K562 (cell line): ENCODE data around the gene XPR1. TPM values are rescaled to one million over a fixed set of nuclear protein-coding genes. Genes with fewer than 3 reads are reported as not detected.

Experiments
- ATAC-seq: fragments of 200-7000 bp; cut with Tn5 transposase; 3 replicates; pipeline ENCODE4 v1.9.1; 2020; ENCODE audit warnings: moderate library complexity
- BruUV-seq: library from RNA; stranded (reverse); fragments of 400-500 nt; replicated peaks from 2 replicates; lab custom pipeline; 2021; lab: Mats Ljungman, UMichigan
- CTCF ChIA-PET: fragments of 300-600 bp; formaldehyde crosslinking; extraction: SDS; loops from one replicate; lab custom pipeline; 2021; ENCODE audit warnings: low intra/inter-chr PET ratio; lab: Yijun Ruan, JAX
- POLR2A ChIA-PET: fragments of 300-600, 350-650 bp; sonication (Branson Sonifier 250); formaldehyde crosslinking; extraction: SDS; loops from one replicate; lab custom pipeline; 2021; ENCODE audit warnings: antibody characterized with exemption, inconsistent platforms; lab: Yijun Ruan, JAX
- DNase-seq, 4 experiments: peaks; one replicate each; pipeline versions ENCODE4 v3.0.0 to v3.0.0-alpha.2; 2011 to 2018; ENCODE audit warnings: low spot score in 3 of 4, mixed read lengths in 3 of 4; ENCODE audit errors: extremely low read depth in 1 of 4
- FAIRE-seq: peaks from 2 replicates; lab custom pipeline; 2011; peaks lifted over from hg19 to GRCh38; lab: Jason Lieb, UNC
- H2AFZ ChIP-seq: 2 replicates; pipeline ENCODE4 v1.6.0; 2011; ENCODE audit warnings: low read depth, low read length, control low read depth, inconsistent platforms
- H3K27ac ChIP-seq: fragments of 200-600 bp; 3 replicates; pipeline ENCODE4 v1.8.0; 2011; ENCODE audit warnings: low read depth, mild to moderate bottlenecking, control low read depth, inconsistent platforms, low read length, moderate library complexity, mixed read lengths; ENCODE audit errors: extremely low read depth
- H3K27me3 ChIP-seq, 2 experiments: fragments of 300-600 bp in 1 of 2; 2 replicates in 1 of 2; 3 replicates in 1 of 2; pipeline versions ENCODE4 v1.6.0 to v1.8.0; 2011; ENCODE audit warnings: inconsistent platforms in 2 of 2, low read length in 2 of 2, mild to moderate bottlenecking in 1 of 2, mixed read lengths in 1 of 2, moderate library complexity in 1 of 2; ENCODE audit not compliant: control insufficient read depth in 2 of 2, insufficient read depth in 2 of 2
- H3K36me3 ChIP-seq: fragments of 300-600 bp; 3 replicates; pipeline ENCODE4 v1.8.0; 2011; ENCODE audit warnings: mild to moderate bottlenecking, low read length, inconsistent platforms; ENCODE audit not compliant: control insufficient read depth, insufficient read depth
- H3K4me1 ChIP-seq, 2 experiments: fragments of 200-600 bp in 1 of 2; replicated peaks in 1 of 2; 2 replicates in 1 of 2; 3 replicates in 1 of 2; pipeline versions ENCODE4 v1.5.1 to v1.8.0; 2011; ENCODE audit warnings: inconsistent platforms in 2 of 2, low read length in 2 of 2, mild to moderate bottlenecking in 1 of 2, mixed read lengths in 1 of 2, moderate library complexity in 1 of 2; ENCODE audit not compliant: control insufficient read depth in 2 of 2, insufficient read depth in 2 of 2
- H3K4me2 ChIP-seq: 2 replicates; pipeline ENCODE4 v1.6.1; 2011; ENCODE audit warnings: low read length, control low read depth, inconsistent platforms, mixed read lengths; ENCODE audit not compliant: insufficient read depth
- H3K4me3 ChIP-seq: fragments of 200-600 bp; sonication (generic), shearing (Covaris generic); 2 replicates; pipeline ENCODE4 v1.5.1; 2016; ENCODE audit warnings: control low read depth, inconsistent platforms
- H3K79me2 ChIP-seq: fragments of 200-600 bp; 3 replicates; pipeline ENCODE4 v1.8.0; 2011; ENCODE audit warnings: low read length, inconsistent platforms; ENCODE audit not compliant: control insufficient read depth, insufficient read depth
- H3K9ac ChIP-seq, 2 experiments: 2 replicates each; pipeline versions ENCODE4 v1.6.0 to v1.6.1; 2011; ENCODE audit warnings: low read depth in 2 of 2, low read length in 2 of 2, control low read depth in 1 of 2, inconsistent platforms in 1 of 2, mild to moderate bottlenecking in 1 of 2, mixed read lengths in 1 of 2; ENCODE audit not compliant: insufficient read depth in 1 of 2
- H3K9me1 ChIP-seq: one replicate; pipeline ENCODE4 v1.6.0; 2011; ENCODE audit warnings: inconsistent platforms, mild to moderate bottlenecking, low read length, moderate library complexity; ENCODE audit not compliant: control insufficient read depth, insufficient read depth
- H3K9me3 ChIP-seq: replicated peaks from 2 replicates; pipeline ENCODE4 v1.5.1; 2011; ENCODE audit warnings: low read depth, low read length, inconsistent platforms; ENCODE audit not compliant: control insufficient read depth, insufficient read depth
- H4K20me1 ChIP-seq: replicated peaks from 2 replicates; pipeline ENCODE4 v1.6.1; 2011; ENCODE audit warnings: low read length, inconsistent platforms, mixed read lengths; ENCODE audit not compliant: control insufficient read depth, insufficient read depth
- MEIS2 ChIP-seq: fragments of 450-650 bp; IDR thresholded peaks from 2 replicates; pipeline ENCODE4 v1.6.1; 2014; ENCODE audit warnings: mild to moderate bottlenecking; ENCODE audit not compliant: partially characterized antibody
- MTA3 ChIP-seq: fragments of 450-650 bp; formaldehyde crosslinking; IDR thresholded peaks from 2 replicates; pipeline ENCODE4 v1.6.1; 2017; ENCODE audit warnings: mild to moderate bottlenecking, borderline replicate concordance
- NFIC ChIP-seq: fragments of 450-650 bp; IDR thresholded peaks from 2 replicates; pipeline ENCODE4 v1.6.1; 2017; ENCODE audit warnings: mild to moderate bottlenecking, inconsistent platforms
- NR2F6 ChIP-seq: fragments of 450-650 bp; formaldehyde crosslinking; IDR thresholded peaks from 2 replicates; pipeline ENCODE4 v1.4.0; 2020; ENCODE audit warnings: mild to moderate bottlenecking
- POLR2G ChIP-seq: fragments of 200-400 bp; formaldehyde crosslinking; IDR thresholded peaks from 2 replicates; pipeline ENCODE4 v1.6.1; 2017; ENCODE audit warnings: low read depth, mild to moderate bottlenecking, antibody characterized with exemption, low read length, moderate library complexity
- ZC3H4 ChIP-seq: sonication (generic); formaldehyde crosslinking; IDR thresholded peaks from 2 replicates; pipeline ENCODE4 v1.9.0; 2021; ENCODE audit warnings: missing genetic modification reagents, borderline replicate concordance
- ZKSCAN1 ChIP-seq: fragments of 150-350 bp; IDR thresholded peaks from 2 replicates; pipeline ENCODE4 v1.6.1; 2016; ENCODE audit warnings: low read depth, low read length
- WGBS: fragments of 100-300 bp; shearing (Covaris generic); methylation state at CpG from one replicate; pipeline ENCODE4 v1.1.6; 2016; ENCODE audit warnings: low coverage, mixed read lengths; ENCODE audit not compliant: insufficient coverage; ENCODE audit errors: missing lambda C conversion rate; 5-methylcytosine and 5-hydroxymethylcytosine counted together
- in situ Hi-C: fragments of 300-500 bp; cut with MboI; formaldehyde crosslinking; loops from 4 replicates; pipeline ENCODE4 v1.15.0; 2018; ENCODE audit warnings: inconsistent platforms, mixed read lengths
- intact Hi-C: fragments of 100-400 bp; cut with micrococcal nuclease; formaldehyde crosslinking; loops from 2 replicates; pipeline ENCODE4 v1.14.2; 2022
- polyA plus RNA-seq, 8 experiments: library from polyadenylated mRNA; depleted of rRNA in 4 of 8; stranded (reverse) in 5 of 8; unstranded in 3 of 8; fragments of >200 nt; fragmentation: Nextera tagmentation in 2 of 8; fragmentation: Illumina TruSeq in 1 of 8; extraction: Ambion mirVana in 2 of 8; extraction: Trizol in 1 of 8; gene quantifications; 2 replicates each; pipeline versions ENCODE4 v1.2.1 to v1.2.3, GENCODE V29; 2011 to 2014; ENCODE audit warnings: inconsistent platforms in 1 of 8, missing spikeins in 1 of 8
- total RNA-seq, 7 experiments: library from RNA; depleted of rRNA in 6 of 7; stranded (reverse); fragments of >200 nt in 6 of 7; fragmentation: Illumina TruSeq in 2 of 7; extraction: Trizol in 2 of 7; gene quantifications; 2 replicates each; pipeline versions ENCODE4 v1.2.1 to v1.2.3, GENCODE V29; 2011 to 2021; ENCODE audit warnings: low replicate concordance in 1 of 7
- TF ChIP-seq, protein P1 (sequence below): sonication (generic); formaldehyde crosslinking; IDR thresholded peaks from 2 replicates; pipeline ENCODE4 v1.8.0; 2022; ENCODE audit warnings: mild to moderate bottlenecking, missing genetic modification reagents, borderline replicate concordance

Gene XPR1
- total and polyA plus RNA-seq, 9 of the 15 experiments (the other 6 are each of a cell fraction or from before 2014, with no cell fraction given) = 3.0 to 66.2 (median 38.6) TPM

GRCh38 chr1:180899262-180899661 is 267.4 kb downstream of the XPR1 start:
- no peaks in the 10 kb centered on the region for H3K27me3 ChIP-seq
- FAIRE-seq (no peak), DNase-seq (no peak), ATAC-seq (no peak; the same call in 1 of the 3 replicates)
- H3K36me3 ChIP-seq = no peaks in the 10 kb centered on the region
- H3K9ac ChIP-seq = peak overlapping the region in 1 of 2 experiments; percentile 20; a peak in 1 of 4 replicates
- H3K4me3 ChIP-seq = no peak overlapping the region
- H3K79me2 ChIP-seq = no peaks in the 10 kb centered on the region
- CTCF ChIA-PET = no interaction called here
- H4K20me1 ChIP-seq = no peaks in the 10 kb centered on the region
- WGBS = 64% methylated on average over 7 of the region's 7 CpGs
- TF ChIP-seq POLR2G = peak; percentile 52
- TF ChIP-seq ZC3H4 (CRISPR knock-in tag) = no peak
- POLR2A ChIA-PET = interaction anchor here (1.0 to 1.6 kb wide), 2 partner anchors 12 to 15 kb away, joined by 4 read pairs; no protein-coding TSS in a partner anchor
- no peak overlapping the region for H3K4me2 ChIP-seq
- H3K9me1 ChIP-seq = no peaks in the 10 kb centered on the region
- intact Hi-C loops (no loop called here), in situ Hi-C loops (no loop called here)
- no peak overlapping the region for H3K27ac ChIP-seq
- no TSS peak for BruUV-seq
- H3K4me1 ChIP-seq = peaks cover 0 to 3% of the 10 kb centered on the region in 2 experiments; a peak in 1 of 5 replicates
- H3K9me3 ChIP-seq = no peaks in the 10 kb centered on the region
- H2AFZ ChIP-seq = no peak overlapping the region

GRCh38 chr1:180901076-180901990 is 269.5 kb downstream of the XPR1 start:
- no peak overlapping the region for H3K27ac ChIP-seq
- H3K79me2 ChIP-seq = no peaks in the 10 kb centered on the region
- no peaks in the 10 kb centered on the region for H4K20me1 ChIP-seq
- intact Hi-C loops = no loop called here
- no peaks in the 10 kb centered on the region for H3K27me3 ChIP-seq
- no peak overlapping the region for H3K4me3 ChIP-seq
- DNase-seq (no peak), FAIRE-seq (no peak), ATAC-seq (no peak)
- H3K9ac ChIP-seq = no peak overlapping the region
- no peaks in the 10 kb centered on the region for H3K9me1 ChIP-seq
- H3K4me2 ChIP-seq = no peak overlapping the region
- H3K9me3 ChIP-seq = no peaks in the 10 kb centered on the region
- 26% methylated on average over 13 of the region's 13 CpGs for WGBS
- no peak overlapping the region for H2AFZ ChIP-seq
- TF ChIP-seq ZKSCAN1 = peak; percentile 85
- peak; percentile 80 for TF ChIP-seq NFIC
- TF ChIP-seq NR2F6 (CRISPR knock-in tag) = no peak
- TF ChIP-seq, protein P1, sequence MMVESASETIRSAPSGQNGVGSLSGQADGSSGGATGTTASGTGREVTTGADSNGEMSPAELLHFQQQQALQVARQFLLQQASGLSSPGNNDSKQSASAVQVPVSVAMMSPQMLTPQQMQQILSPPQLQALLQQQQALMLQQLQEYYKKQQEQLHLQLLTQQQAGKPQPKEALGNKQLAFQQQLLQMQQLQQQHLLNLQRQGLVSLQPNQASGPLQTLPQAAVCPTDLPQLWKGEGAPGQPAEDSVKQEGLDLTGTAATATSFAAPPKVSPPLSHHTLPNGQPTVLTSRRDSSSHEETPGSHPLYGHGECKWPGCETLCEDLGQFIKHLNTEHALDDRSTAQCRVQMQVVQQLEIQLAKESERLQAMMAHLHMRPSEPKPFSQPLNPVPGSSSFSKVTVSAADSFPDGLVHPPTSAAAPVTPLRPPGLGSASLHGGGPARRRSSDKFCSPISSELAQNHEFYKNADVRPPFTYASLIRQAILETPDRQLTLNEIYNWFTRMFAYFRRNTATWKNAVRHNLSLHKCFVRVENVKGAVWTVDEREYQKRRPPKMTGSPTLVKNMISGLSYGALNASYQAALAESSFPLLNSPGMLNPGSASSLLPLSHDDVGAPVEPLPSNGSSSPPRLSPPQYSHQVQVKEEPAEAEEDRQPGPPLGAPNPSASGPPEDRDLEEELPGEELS (CRISPR knock-in tag) = no peak
- no peak for TF ChIP-seq MTA3
- no peak for TF ChIP-seq MEIS2
- CTCF ChIA-PET = interaction anchor here (0.6 kb wide), 1 partner anchor 1736 kb away, joined by 4 read pairs; no protein-coding TSS in a partner anchor
- POLR2A ChIA-PET = interaction anchor here (0.6 to 1.3 kb wide), 5 partner anchors 13 to 1068 kb away, joined by 3 to 4 read pairs (median 3); no protein-coding TSS in a partner anchor
- peaks cover 0 to 3% of the 10 kb centered on the region in 2 experiments; a peak in 1 of 5 replicates for H3K4me1 ChIP-seq
- no TSS peak for BruUV-seq
- in situ Hi-C loops = no loop called here
- H3K36me3 ChIP-seq = no peaks in the 10 kb centered on the region
